Measurements from ENCODE around the gene SORCS2. TPM values are rescaled to one million over a fixed set of nuclear protein-coding genes. Genes with fewer than 3 reads are reported as not detected.

SORCS2 gene
- total RNA-seq, 1 experiment from 2014 or later = 0.06 TPM

- TF ChIP-seq CTCF (conservative IDR thresholded peaks at IDR 0.05; ENCODE audit: low read depth, low read length) (no peak), EZH2 (IDR thresholded peaks at IDR 0.05; ENCODE audit: borderline replicate concordance, low read depth, low read length, poor library complexity, severe bottlenecking) (no peak)
- no peak for DNase-seq (ENCODE audit: low spot score)
- Histone ChIP-seq H3K4me3 (ENCODE audit: low read depth, low read length, poor library complexity, severe bottlenecking) (no peak overlapping the region), H3K27me3 (replicated peaks; ENCODE audit: insufficient read depth, low read depth, low read length, poor library complexity) (no peaks in the 10 kb centered on the region), H3K36me3 (ENCODE audit: insufficient read depth, low read length, poor library complexity, severe bottlenecking) (no peaks in the 10 kb centered on the region), H3K27ac (ENCODE audit: low read depth, low read length, poor library complexity, severe bottlenecking) (no peak overlapping the region), H3K4me1 (ENCODE audit: insufficient read depth, low read length, poor library complexity, severe bottlenecking) (no peaks in the 10 kb centered on the region), H3K9me3 (ENCODE audit: low read depth, low read length, poor library complexity, severe bottlenecking) (no peaks in the 10 kb centered on the region)
- ChIA-PET CTCF (no interaction called here), POLR2A (ENCODE audit: low non-redundant PET) (no interaction called here)
- no TSS peak for BruUV-seq (replicated peaks)
- intact Hi-C loops (cut with micrococcal nuclease; ENCODE audit: unreplicated experiment) = no loop called here
Observed at GRCh38 chr4:7432531-7433375, 240.4 kb downstream of the SORCS2 start.

GRCh38 chr4:7433376-7434140 lies 241.2 kb downstream of the SORCS2 start:
- no peak for DNase-seq (ENCODE audit: low spot score)
- Histone ChIP-seq H3K27me3 (replicated peaks; ENCODE audit: insufficient read depth, low read depth, low read length, poor library complexity) (no peaks in the 10 kb centered on the region), H3K36me3 (ENCODE audit: insufficient read depth, low read length, poor library complexity, severe bottlenecking) (no peaks in the 10 kb centered on the region), H3K4me1 (ENCODE audit: insufficient read depth, low read length, poor library complexity, severe bottlenecking) (no peaks in the 10 kb centered on the region), H3K9me3 (ENCODE audit: low read depth, low read length, poor library complexity, severe bottlenecking) (no peaks in the 10 kb centered on the region), H3K27ac (ENCODE audit: low read depth, low read length, poor library complexity, severe bottlenecking) (no peak overlapping the region), H3K4me3 (ENCODE audit: low read depth, low read length, poor library complexity, severe bottlenecking) (no peak overlapping the region)
- ChIA-PET POLR2A (ENCODE audit: low non-redundant PET) (no interaction called here), CTCF (no interaction called here)
- intact Hi-C loops (cut with micrococcal nuclease; ENCODE audit: unreplicated experiment) = no loop called here
- BruUV-seq (replicated peaks) = no TSS peak
- TF ChIP-seq CTCF (conservative IDR thresholded peaks at IDR 0.05; ENCODE audit: low read depth, low read length) (no peak), EZH2 (IDR thresholded peaks at IDR 0.05; ENCODE audit: borderline replicate concordance, low read depth, low read length, poor library complexity, severe bottlenecking) (no peak)

GRCh38 chr4:7434141-7434765 lies 241.9 kb downstream of the SORCS2 start:
- POLR2A ChIA-PET (ENCODE audit: low non-redundant PET) = no interaction called here
- DNase-seq (ENCODE audit: low spot score) = no peak
- Histone ChIP-seq H3K9me3 (ENCODE audit: low read depth, low read length, poor library complexity, severe bottlenecking) (no peaks in the 10 kb centered on the region), H3K4me1 (ENCODE audit: insufficient read depth, low read length, poor library complexity, severe bottlenecking) (no peaks in the 10 kb centered on the region), H3K36me3 (ENCODE audit: insufficient read depth, low read length, poor library complexity, severe bottlenecking) (no peaks in the 10 kb centered on the region), H3K27me3 (replicated peaks; ENCODE audit: insufficient read depth, low read depth, low read length, poor library complexity) (no peaks in the 10 kb centered on the region), H3K27ac (ENCODE audit: low read depth, low read length, poor library complexity, severe bottlenecking) (no peak overlapping the region), H3K4me3 (ENCODE audit: low read depth, low read length, poor library complexity, severe bottlenecking) (no peak overlapping the region)
- intact Hi-C loops (cut with micrococcal nuclease; ENCODE audit: unreplicated experiment) = no loop called here
- CTCF ChIA-PET = no interaction called here
- TF ChIP-seq CTCF (conservative IDR thresholded peaks at IDR 0.05; ENCODE audit: low read depth, low read length) (no peak), EZH2 (IDR thresholded peaks at IDR 0.05; ENCODE audit: borderline replicate concordance, low read depth, low read length, poor library complexity, severe bottlenecking) (no peak)
- no TSS peak for BruUV-seq (replicated peaks)

All from A673 (cell line).